ENCODE measurements around the gene TLR6. TPM values are rescaled to one million over a fixed set of nuclear protein-coding genes. Genes with fewer than 3 reads are reported as not detected.

The TLR6 gene
- polyA plus RNA-seq, 2 donors, result 0.20 to 0.21 TPM

- Histone ChIP-seq H3K4me3 (ENCODE audit: low read depth in 1 of 2, low read length in 2 of 2) (no peak overlapping the region), H3K27ac (ENCODE audit: low read depth in 2 of 2, low read length in 1 of 2) (no peak overlapping the region), H3K9me3 (ENCODE audit: control insufficient read depth in 2 of 2, insufficient read depth in 1 of 2, low read depth in 1 of 2, low read length in 1 of 2) (no peaks in the 10 kb centered on the region), H3K36me3 (ENCODE audit: control insufficient read depth in 2 of 2, insufficient read depth in 2 of 2, low read length in 1 of 2) (peaks cover 2 to 5% of the 10 kb centered on the region in 2 donors), H3K27me3 (ENCODE audit: control insufficient read depth in 1 of 2, insufficient read depth in 2 of 2, low read length in 2 of 2) (no peaks in the 10 kb centered on the region), H3K4me1 (ENCODE audit: control insufficient read depth in 2 of 2, insufficient read depth in 2 of 2, low read length in 1 of 2) (no peaks in the 10 kb centered on the region)
- WGBS, 2 donors, result 89 to 90% methylated on average over 7 of the region's 7 CpGs
These were observed 37.8 kb upstream of the TLR6 start for GRCh38 chr4:38894322-38894982.

DNA sequence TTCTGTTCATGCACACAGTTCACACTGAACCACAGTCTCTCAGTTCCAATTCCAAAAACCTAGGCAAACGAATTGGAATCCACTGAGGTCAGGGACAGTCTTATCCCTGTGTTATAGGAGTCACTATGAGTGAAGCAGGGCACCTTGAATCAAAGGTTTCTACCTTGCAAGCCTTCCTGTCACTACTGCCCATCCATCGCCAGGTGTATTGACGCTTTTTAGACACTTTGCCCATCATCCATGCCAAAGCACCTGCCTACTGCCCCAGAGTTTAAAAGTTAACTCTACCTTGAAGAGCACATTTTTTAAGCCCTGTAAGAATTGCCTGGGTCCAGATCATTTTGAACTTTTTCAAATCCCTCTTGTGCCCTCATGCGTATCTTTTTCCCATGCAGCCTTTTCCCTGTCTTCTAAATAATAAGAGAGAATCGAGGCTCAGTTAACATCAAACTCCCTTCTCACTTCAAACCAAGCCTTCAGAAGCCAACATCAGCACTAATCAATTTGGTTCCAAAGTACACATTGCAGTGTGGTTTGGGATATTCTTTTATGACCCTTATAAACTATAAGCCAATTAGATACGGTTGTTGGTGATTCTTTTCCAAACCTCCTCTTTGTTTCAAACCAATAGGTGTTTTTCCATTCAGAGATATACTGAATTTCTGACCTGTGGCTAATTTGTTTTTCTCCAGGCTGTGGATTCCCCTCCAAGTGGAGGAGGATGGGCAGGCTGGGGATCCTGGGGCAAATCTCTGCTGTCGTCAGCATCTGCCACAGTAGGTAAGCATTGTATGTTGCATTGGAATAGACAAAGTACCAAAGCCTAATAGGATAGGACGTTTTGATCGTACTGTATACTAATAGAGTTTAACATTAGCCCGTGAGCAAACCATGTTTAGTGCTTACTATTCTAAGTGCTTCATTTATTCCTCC lies 34.7 kb upstream of the TLR6 start:
- Histone ChIP-seq H3K4me1 (ENCODE audit: control insufficient read depth in 2 of 2, insufficient read depth in 2 of 2, low read length in 1 of 2) (no peaks in the 10 kb centered on the region), H3K27me3 (ENCODE audit: control insufficient read depth in 1 of 2, insufficient read depth in 2 of 2, low read length in 2 of 2) (no peaks in the 10 kb centered on the region), H3K4me3 (ENCODE audit: low read depth in 1 of 2, low read length in 2 of 2) (no peak overlapping the region), H3K27ac (ENCODE audit: low read depth in 2 of 2, low read length in 1 of 2) (no peak overlapping the region), H3K36me3 (ENCODE audit: control insufficient read depth in 2 of 2, insufficient read depth in 2 of 2, low read length in 1 of 2) (peaks cover 1 to 5% of the 10 kb centered on the region in 2 donors), H3K9me3 (ENCODE audit: control insufficient read depth in 2 of 2, insufficient read depth in 1 of 2, low read depth in 1 of 2, low read length in 1 of 2) (no peaks in the 10 kb centered on the region)
- WGBS, 2 donors, result 82 to 90% methylated on average over 10 of the region's 10 CpGs

- H3K36me3 ChIP-seq (ENCODE audit: control insufficient read depth in 2 of 2, insufficient read depth in 2 of 2, low read length in 1 of 2), result peaks cover 0 to 5% of the 10 kb centered on the region in 2 donors
- WGBS, 2 donors, result 34 to 54% methylated on average over 1 of the region's 1 CpG
- H3K27me3 ChIP-seq (ENCODE audit: control insufficient read depth in 1 of 2, insufficient read depth in 2 of 2, low read length in 2 of 2), result no peaks in the 10 kb centered on the region
- no peak overlapping the region for H3K4me3 ChIP-seq (ENCODE audit: low read depth in 1 of 2, low read length in 2 of 2)
- H3K9me3 ChIP-seq (ENCODE audit: control insufficient read depth in 2 of 2, insufficient read depth in 1 of 2, low read depth in 1 of 2, low read length in 1 of 2), result no peaks in the 10 kb centered on the region
- no peaks in the 10 kb centered on the region for H3K4me1 ChIP-seq (ENCODE audit: control insufficient read depth in 2 of 2, insufficient read depth in 2 of 2, low read length in 1 of 2)
- peak overlapping the region in 1 of 2 donors; percentile 56 for H3K27ac ChIP-seq (ENCODE audit: low read depth in 2 of 2, low read length in 1 of 2)
These were observed 32.5 kb upstream of the TLR6 start for GRCh38 chr4:38889143-38889542.

GRCh38 chr4:38884254-38884653 lies 27.6 kb upstream of the TLR6 start:
- no peaks in the 10 kb centered on the region for H3K27me3 ChIP-seq (ENCODE audit: control insufficient read depth in 1 of 2, insufficient read depth in 2 of 2, low read length in 2 of 2)

DNA sequence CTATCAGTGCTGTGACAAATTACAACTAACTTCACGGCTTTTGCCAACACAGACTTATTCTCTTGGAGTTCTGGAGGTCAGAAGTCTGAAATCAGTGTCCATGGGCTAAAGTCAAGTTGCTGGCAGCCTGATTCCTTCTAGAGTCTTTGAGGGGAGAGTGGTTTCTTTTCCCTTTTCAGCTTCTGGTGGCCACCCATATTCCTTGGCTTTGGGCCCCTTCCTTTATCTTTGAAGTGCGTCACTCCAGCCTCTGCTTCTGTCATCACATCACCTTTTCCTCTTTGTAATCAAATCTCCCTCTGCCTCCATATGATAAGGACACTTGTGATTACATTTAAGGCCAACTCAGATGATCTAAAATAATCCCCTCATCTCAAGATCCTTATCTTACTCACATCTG lies 20.0 kb upstream of the TLR6 start:
- H3K27me3 ChIP-seq (ENCODE audit: control insufficient read depth in 1 of 2, insufficient read depth in 2 of 2, low read length in 2 of 2), result no peaks in the 10 kb centered on the region
- H3K36me3 ChIP-seq (ENCODE audit: control insufficient read depth in 2 of 2, insufficient read depth in 2 of 2, low read length in 1 of 2), result peaks cover 3 to 7% of the 10 kb centered on the region in 2 donors
- no peaks in the 10 kb centered on the region for H3K9me3 ChIP-seq (ENCODE audit: control insufficient read depth in 2 of 2, insufficient read depth in 1 of 2, low read depth in 1 of 2, low read length in 1 of 2)
- 83 to 92% methylated on average over 2 of the region's 2 CpGs for WGBS, 2 donors
- H3K27ac ChIP-seq (ENCODE audit: low read depth in 2 of 2, low read length in 1 of 2), result no peak overlapping the region
- H3K4me3 ChIP-seq (ENCODE audit: low read depth in 1 of 2, low read length in 2 of 2), result no peak overlapping the region
- no peaks in the 10 kb centered on the region for H3K4me1 ChIP-seq (ENCODE audit: control insufficient read depth in 2 of 2, insufficient read depth in 2 of 2, low read length in 1 of 2)

More at GRCh38 chr4:38884254-38884653, 27.6 kb upstream of the TLR6 start:
- 97 to 98% methylated on average over 4 of the region's 4 CpGs for WGBS, 2 donors
- H3K27ac ChIP-seq (ENCODE audit: low read depth in 2 of 2, low read length in 1 of 2), result no peak overlapping the region
- peaks cover 2 to 3% of the 10 kb centered on the region in 2 donors for H3K36me3 ChIP-seq (ENCODE audit: control insufficient read depth in 2 of 2, insufficient read depth in 2 of 2, low read length in 1 of 2)
- H3K4me3 ChIP-seq (ENCODE audit: low read depth in 1 of 2, low read length in 2 of 2), result no peak overlapping the region
- H3K4me1 ChIP-seq (ENCODE audit: control insufficient read depth in 2 of 2, insufficient read depth in 2 of 2, low read length in 1 of 2), result no peaks in the 10 kb centered on the region
- H3K9me3 ChIP-seq (ENCODE audit: control insufficient read depth in 2 of 2, insufficient read depth in 1 of 2, low read depth in 1 of 2, low read length in 1 of 2), result no peaks in the 10 kb centered on the region

DNA sequence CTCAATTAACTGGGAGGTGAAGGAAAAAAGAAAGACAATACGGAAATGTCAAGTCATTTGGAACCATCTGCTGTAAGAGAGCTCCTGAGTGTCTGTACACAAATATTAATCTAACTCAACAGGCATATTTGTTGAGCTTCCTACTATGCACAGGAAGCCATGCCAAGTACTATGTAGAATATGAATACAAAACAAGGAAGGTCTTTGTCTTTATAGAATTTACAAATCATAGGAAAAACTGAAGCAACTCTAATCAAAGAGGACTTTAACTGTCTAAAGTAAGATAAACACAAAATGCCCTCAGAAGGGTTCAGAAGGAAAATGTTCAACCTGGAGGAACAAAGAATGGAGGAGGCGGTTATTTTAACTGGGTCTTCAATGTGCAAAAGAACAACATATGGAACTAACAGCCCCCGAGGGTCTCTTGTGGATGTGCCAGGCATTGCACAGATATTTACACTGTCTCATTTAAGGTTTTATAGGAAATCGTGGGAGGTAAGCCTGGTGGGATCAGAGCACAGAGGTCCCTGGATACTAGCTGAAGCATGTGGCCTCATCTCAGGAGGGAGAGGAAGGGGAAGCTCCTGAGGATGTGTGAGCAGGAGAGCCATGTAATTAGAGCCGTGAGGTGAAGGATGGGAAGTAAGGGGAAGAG lies 16.8 kb upstream of the TLR6 start:
- Histone ChIP-seq H3K4me3 (ENCODE audit: low read depth in 1 of 2, low read length in 2 of 2) (no peak overlapping the region), H3K27ac (ENCODE audit: low read depth in 2 of 2, low read length in 1 of 2) (peak overlapping the region in 1 of 2 donors; percentile 54), H3K36me3 (ENCODE audit: control insufficient read depth in 2 of 2, insufficient read depth in 2 of 2, low read length in 1 of 2) (peaks cover 5 to 7% of the 10 kb centered on the region in 2 donors), H3K9me3 (ENCODE audit: control insufficient read depth in 2 of 2, insufficient read depth in 1 of 2, low read depth in 1 of 2, low read length in 1 of 2) (no peaks in the 10 kb centered on the region), H3K4me1 (ENCODE audit: control insufficient read depth in 2 of 2, insufficient read depth in 2 of 2, low read length in 1 of 2) (peaks cover 0 to 4% of the 10 kb centered on the region in 2 donors), H3K27me3 (ENCODE audit: control insufficient read depth in 1 of 2, insufficient read depth in 2 of 2, low read length in 2 of 2) (no peaks in the 10 kb centered on the region)
- 69 to 75% methylated on average over 5 of the region's 5 CpGs for WGBS, 2 donors

DNA sequence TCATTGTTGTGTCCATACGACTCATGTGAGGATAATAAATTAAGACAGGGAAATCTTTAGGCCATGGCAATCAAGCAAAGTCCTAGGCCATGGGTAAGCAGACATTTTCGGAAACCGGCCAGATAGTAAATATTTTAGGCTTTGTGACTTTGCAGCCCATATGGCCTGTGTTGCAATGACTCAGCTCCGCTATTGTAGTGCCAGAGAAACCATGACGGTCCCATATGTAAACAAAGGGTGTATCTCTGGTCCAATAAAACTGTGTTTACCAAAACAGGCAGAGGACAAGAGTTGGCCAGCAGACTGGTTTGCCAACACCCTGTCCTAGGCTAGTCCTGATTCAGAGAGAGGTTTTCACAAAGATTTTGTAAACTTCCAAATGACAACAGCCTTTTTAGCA lies 16.0 kb upstream of the TLR6 start:
- Histone ChIP-seq H3K4me3 (ENCODE audit: low read depth in 1 of 2, low read length in 2 of 2) (no peak overlapping the region), H3K27ac (ENCODE audit: low read depth in 2 of 2, low read length in 1 of 2) (peak overlapping the region in 1 of 2 donors; percentile 54), H3K4me1 (ENCODE audit: control insufficient read depth in 2 of 2, insufficient read depth in 2 of 2, low read length in 1 of 2) (peaks cover 0 to 6% of the 10 kb centered on the region in 2 donors), H3K36me3 (ENCODE audit: control insufficient read depth in 2 of 2, insufficient read depth in 2 of 2, low read length in 1 of 2) (peaks cover 4 to 5% of the 10 kb centered on the region in 2 donors), H3K9me3 (ENCODE audit: control insufficient read depth in 2 of 2, insufficient read depth in 1 of 2, low read depth in 1 of 2, low read length in 1 of 2) (no peaks in the 10 kb centered on the region), H3K27me3 (ENCODE audit: control insufficient read depth in 1 of 2, insufficient read depth in 2 of 2, low read length in 2 of 2) (no peaks in the 10 kb centered on the region)
- 55 to 58% methylated on average over 5 of the region's 5 CpGs for WGBS, 2 donors

GRCh38 chr4:38871593-38871992 lies 15.0 kb upstream of the TLR6 start:
- H3K4me3 ChIP-seq (ENCODE audit: low read depth in 1 of 2, low read length in 2 of 2), result no peak overlapping the region
- peaks cover 0 to 6% of the 10 kb centered on the region in 2 donors for H3K4me1 ChIP-seq (ENCODE audit: control insufficient read depth in 2 of 2, insufficient read depth in 2 of 2, low read length in 1 of 2)
- no peaks in the 10 kb centered on the region for H3K27me3 ChIP-seq (ENCODE audit: control insufficient read depth in 1 of 2, insufficient read depth in 2 of 2, low read length in 2 of 2)
- H3K27ac ChIP-seq (ENCODE audit: low read depth in 2 of 2, low read length in 1 of 2), result peak overlapping the region; percentile 5 to 30
- no peaks in the 10 kb centered on the region for H3K9me3 ChIP-seq (ENCODE audit: control insufficient read depth in 2 of 2, insufficient read depth in 1 of 2, low read depth in 1 of 2, low read length in 1 of 2)
- WGBS, 2 donors, result 74 to 79% methylated on average over 1 of the region's 1 CpG
- peaks cover 4 to 5% of the 10 kb centered on the region in 2 donors for H3K36me3 ChIP-seq (ENCODE audit: control insufficient read depth in 2 of 2, insufficient read depth in 2 of 2, low read length in 1 of 2)

GRCh38 chr4:38870098-38870808 lies 13.6 kb upstream of the TLR6 start:
- 79 to 80% methylated on average over 7 of the region's 7 CpGs for WGBS, 2 donors
- peaks cover 4 to 5% of the 10 kb centered on the region in 2 donors for H3K36me3 ChIP-seq (ENCODE audit: control insufficient read depth in 2 of 2, insufficient read depth in 2 of 2, low read length in 1 of 2)
- H3K27me3 ChIP-seq (ENCODE audit: control insufficient read depth in 1 of 2, insufficient read depth in 2 of 2, low read length in 2 of 2), result no peaks in the 10 kb centered on the region
- H3K27ac ChIP-seq (ENCODE audit: low read depth in 2 of 2, low read length in 1 of 2), result peak overlapping the region; percentile 21 to 22
- H3K9me3 ChIP-seq (ENCODE audit: control insufficient read depth in 2 of 2, insufficient read depth in 1 of 2, low read depth in 1 of 2, low read length in 1 of 2), result no peaks in the 10 kb centered on the region
- no peak overlapping the region for H3K4me3 ChIP-seq (ENCODE audit: low read depth in 1 of 2, low read length in 2 of 2)
- peaks cover 0 to 6% of the 10 kb centered on the region in 2 donors for H3K4me1 ChIP-seq (ENCODE audit: control insufficient read depth in 2 of 2, insufficient read depth in 2 of 2, low read length in 1 of 2)
